B cell (primary cell): ENCODE data around the gene MORF4L1.

Source experiments
- CTCF ChIP-seq: fragments of 200-600 bp; IDR thresholded peaks from one replicate; pipeline ENCODE4 v1.8.0; 2022; ENCODE audit warnings: antibody characterized with exemption, mild to moderate bottlenecking
- EZH2 ChIP-seq: IDR thresholded peaks from 2 replicates; pipeline ENCODE4 v1.6.1; 2012; ENCODE audit warnings: borderline replicate concordance, low read depth, mild to moderate bottlenecking, moderate library complexity, low read length; ENCODE audit not compliant: insufficient read depth, poor library complexity, severe bottlenecking

- no peak for TF ChIP-seq CTCF
- no peak for TF ChIP-seq EZH2
These were observed 66.2 kb downstream of the MORF4L1 start for GRCh38 chr15:78938658-78939488.
